Gastroesophageal sphincter (tissue), 4 donors: ENCODE data around the gene SLC39A11. TPM values are rescaled to one million over a fixed set of nuclear protein-coding genes. Genes with fewer than 3 reads are reported as not detected.

ENCODE experiments used
- ATAC-seq: fragments of 150-250 bp; one replicate; pipeline ENCODE4 v1.9.1; 2016; ENCODE audit warnings: mild to moderate bottlenecking, moderate library complexity
- H3K27ac ChIP-seq, 4 donors: fragments of 200-600 bp; sonication (generic) in 3 of 4; 1 replicate in 3 of 4; 2 replicates in 1 of 4; pipeline ENCODE4 v1.5.1; 2016 to 2019
- H3K27me3 ChIP-seq: fragments of 200-600 bp; sonication (generic); one replicate; pipeline ENCODE4 v1.5.1; 2019
- H3K36me3 ChIP-seq, 2 donors: fragments of 200-600 bp; sonication (generic); one replicate each; pipeline ENCODE4 v1.5.1; 2019; ENCODE audit warnings: control low read depth in 1 of 2
- H3K4me1 ChIP-seq, 3 donors: fragments of 200-600 bp; sonication (generic); 1 replicate in 2 of 3; 2 replicates in 1 of 3; pipeline ENCODE4 v1.5.1; 2016 to 2019; ENCODE audit warnings: control low read depth in 2 of 3
- H3K4me3 ChIP-seq, 2 donors: fragments of 200-600 bp; sonication (generic); one replicate each; pipeline ENCODE4 v1.5.1; 2019; ENCODE audit warnings: mild to moderate bottlenecking in 1 of 2, moderate library complexity in 1 of 2
- H3K9me3 ChIP-seq, 3 donors: fragments of 200-600 bp; sonication (generic); one replicate each; pipeline ENCODE4 v1.5.1; 2017 to 2019; ENCODE audit warnings: control low read depth in 2 of 3
- CTCF ChIP-seq, 4 experiments: fragments of 200-600 bp in 2 of 4; fragments of 450-650 bp in 2 of 4; sonication (generic) in 1 of 4; IDR thresholded peaks; one replicate each; pipeline ENCODE4 v1.5.1; 2017 to 2019; ENCODE audit warnings: antibody characterized with exemption in 4 of 4, mild to moderate bottlenecking in 2 of 4, moderate library complexity in 2 of 4
- EP300 ChIP-seq: sonication (generic); formaldehyde crosslinking; IDR thresholded peaks from one replicate; pipeline ENCODE4 v1.6.1; 2017; ENCODE audit warnings: antibody characterized with exemption, mild to moderate bottlenecking
- POLR2A ChIP-seq, 2 donors: fragments of 450-650 bp; IDR thresholded peaks; one replicate each; pipeline ENCODE4 v1.6.1; 2017; ENCODE audit warnings: antibody characterized with exemption in 2 of 2, mild to moderate bottlenecking in 2 of 2, moderate library complexity in 1 of 2
- POLR2AphosphoS5 ChIP-seq: sonication (generic); formaldehyde crosslinking; IDR thresholded peaks from one replicate; pipeline ENCODE4 v1.6.1; 2017; ENCODE audit warnings: antibody characterized with exemption
- WGBS, 2 donors: methylation state at CpG; one replicate each; pipeline ENCODE4 v1.1.5; 2018; ENCODE audit warnings: low coverage in 1 of 2; 5-methylcytosine and 5-hydroxymethylcytosine counted together
- total RNA-seq, 4 donors: library from RNA; depleted of rRNA; stranded (reverse); fragments of >200 nt; gene quantifications; one replicate each; pipeline ENCODE4 v1.1.0, GENCODE V29; 2016

Gene SLC39A11
- total RNA-seq, 4 donors from 2014 or later: 11.6 to 16.8 (median 14.5) TPM

DNA sequence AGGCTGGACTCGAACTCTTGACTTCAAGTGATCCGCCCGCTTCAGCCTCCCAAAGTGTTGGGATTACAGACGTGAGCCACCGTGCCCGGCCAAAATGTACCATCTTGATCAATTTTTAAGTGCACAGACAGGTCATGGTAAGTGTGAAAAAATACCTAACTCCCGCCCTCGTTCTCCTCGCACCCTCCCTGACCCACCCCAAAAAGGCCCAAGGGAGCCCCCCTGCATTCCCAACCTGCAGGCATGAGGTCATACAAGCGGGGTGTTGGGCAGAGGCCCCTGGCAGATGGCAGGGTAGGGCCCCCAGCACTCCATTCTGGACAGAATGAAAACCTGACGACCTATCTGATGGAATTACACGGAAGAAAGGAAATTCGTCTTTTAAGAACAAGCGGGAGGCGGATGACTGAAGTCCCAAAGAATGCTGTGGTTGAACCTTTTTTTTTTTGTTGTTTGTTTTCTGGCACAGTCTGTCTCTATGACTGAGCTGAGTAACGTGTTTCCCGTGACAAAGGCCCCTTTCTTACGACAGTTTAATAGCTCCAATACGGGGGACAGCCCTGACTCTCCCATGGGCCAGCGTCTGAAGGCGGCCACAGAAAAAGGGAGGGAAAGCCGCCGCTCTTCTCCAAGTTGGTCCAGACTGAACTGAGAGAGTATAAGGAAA is 376.4 kb downstream of the SLC39A11 start:
- Histone ChIP-seq H3K4me1 (no peaks in the 10 kb centered on the region), H3K27ac (no peak overlapping the region), H3K27me3 (no peaks in the 10 kb centered on the region), H3K9me3 (peaks cover 0 to 10% (median 0%) of the 10 kb centered on the region in 3 donors), H3K4me3 (no peak overlapping the region), H3K36me3 (peaks cover 0 to 10% of the 10 kb centered on the region in 2 donors)
- ATAC-seq: no peak
- TF ChIP-seq POLR2A (IDR thresholded peaks at IDR 0.05) (no peak), CTCF (IDR thresholded peaks at IDR 0.05) (no peak), EP300 (no peak), POLR2AphosphoS5 (no peak)
- 67 to 73% methylated on average over 10 to 14 of the region's 23 CpGs for WGBS, 2 donors

DNA sequence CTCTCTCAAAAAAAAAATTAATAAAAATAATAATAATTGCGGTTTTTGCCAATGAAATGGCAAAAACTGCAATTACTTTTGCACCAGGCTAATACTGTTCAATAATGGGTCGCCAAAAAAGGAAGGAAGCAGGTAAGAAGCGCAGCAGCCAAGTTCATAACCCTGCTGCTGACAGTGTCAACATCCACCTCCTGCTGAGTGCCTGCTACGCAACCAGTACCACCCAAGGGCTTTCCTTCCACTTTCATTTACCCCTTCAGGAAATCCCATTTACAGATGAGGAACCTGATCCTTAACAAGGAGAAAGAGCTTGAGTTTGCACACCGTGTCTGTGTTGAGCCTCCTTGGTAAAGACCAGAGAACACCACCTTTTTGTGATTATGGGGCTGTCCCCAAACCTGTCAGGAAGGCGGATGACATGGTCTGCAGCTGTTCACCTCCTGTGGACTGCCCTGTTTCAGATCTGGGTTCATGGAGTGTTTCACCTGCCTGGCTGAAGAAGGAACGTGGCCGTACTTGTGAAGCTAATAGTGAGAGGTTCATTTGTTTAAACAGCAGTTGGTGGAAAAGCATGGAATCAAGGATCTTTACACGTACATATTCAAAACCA is 378.0 kb downstream of the SLC39A11 start:
- peaks cover 0 to 23% (median 0%) of the 10 kb centered on the region in 3 donors for H3K9me3 ChIP-seq
- TF ChIP-seq CTCF (IDR thresholded peaks at IDR 0.05) (no peak), POLR2AphosphoS5 (no peak), EP300 (no peak), POLR2A (IDR thresholded peaks at IDR 0.05) (no peak)

DNA sequence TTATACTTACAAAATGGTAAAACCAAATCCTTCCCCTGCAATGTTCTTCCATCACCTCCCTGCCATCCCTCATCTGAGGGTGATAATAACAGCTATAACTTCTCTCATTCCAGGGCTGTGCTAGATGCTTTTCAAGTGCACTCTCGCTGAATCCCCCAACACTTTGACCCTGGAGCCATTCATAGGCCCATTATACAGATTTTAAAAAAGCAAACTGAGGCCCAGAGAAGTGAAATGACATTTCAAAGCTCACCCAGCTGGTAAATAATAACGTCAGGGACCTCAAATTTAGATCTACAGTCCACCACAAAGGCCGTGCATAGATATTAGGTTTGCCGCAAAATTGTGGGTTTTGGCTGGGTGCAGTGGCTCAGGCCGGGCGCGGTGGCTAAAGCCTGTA is 378.8 kb downstream of the SLC39A11 start:
- Histone ChIP-seq H3K9me3 (peaks cover 0 to 23% (median 0%) of the 10 kb centered on the region in 3 donors), H3K4me3 (no peak overlapping the region), H3K27me3 (no peaks in the 10 kb centered on the region), H3K27ac (no peak overlapping the region), H3K36me3 (peaks cover 0 to 13% of the 10 kb centered on the region in 2 donors), H3K4me1 (no peaks in the 10 kb centered on the region)
- 81 to 95% methylated on average over 3 to 7 of the region's 7 CpGs for WGBS, 2 donors
- no peak for ATAC-seq
- TF ChIP-seq CTCF (IDR thresholded peaks at IDR 0.05) (no peak), POLR2AphosphoS5 (no peak), EP300 (no peak), POLR2A (IDR thresholded peaks at IDR 0.05) (no peak)

More for the DNA sequence above, 378.0 kb downstream of the SLC39A11 start:
- no peaks in the 10 kb centered on the region for H3K27me3 ChIP-seq
- no peak overlapping the region for H3K27ac ChIP-seq
- H3K36me3 ChIP-seq: peaks cover 0 to 13% of the 10 kb centered on the region in 2 donors
- ATAC-seq: no peak
- 68 to 85% methylated on average over 3 to 8 of the region's 9 CpGs for WGBS, 2 donors
- H3K4me3 ChIP-seq: no peak overlapping the region
- no peaks in the 10 kb centered on the region for H3K4me1 ChIP-seq

DNA sequence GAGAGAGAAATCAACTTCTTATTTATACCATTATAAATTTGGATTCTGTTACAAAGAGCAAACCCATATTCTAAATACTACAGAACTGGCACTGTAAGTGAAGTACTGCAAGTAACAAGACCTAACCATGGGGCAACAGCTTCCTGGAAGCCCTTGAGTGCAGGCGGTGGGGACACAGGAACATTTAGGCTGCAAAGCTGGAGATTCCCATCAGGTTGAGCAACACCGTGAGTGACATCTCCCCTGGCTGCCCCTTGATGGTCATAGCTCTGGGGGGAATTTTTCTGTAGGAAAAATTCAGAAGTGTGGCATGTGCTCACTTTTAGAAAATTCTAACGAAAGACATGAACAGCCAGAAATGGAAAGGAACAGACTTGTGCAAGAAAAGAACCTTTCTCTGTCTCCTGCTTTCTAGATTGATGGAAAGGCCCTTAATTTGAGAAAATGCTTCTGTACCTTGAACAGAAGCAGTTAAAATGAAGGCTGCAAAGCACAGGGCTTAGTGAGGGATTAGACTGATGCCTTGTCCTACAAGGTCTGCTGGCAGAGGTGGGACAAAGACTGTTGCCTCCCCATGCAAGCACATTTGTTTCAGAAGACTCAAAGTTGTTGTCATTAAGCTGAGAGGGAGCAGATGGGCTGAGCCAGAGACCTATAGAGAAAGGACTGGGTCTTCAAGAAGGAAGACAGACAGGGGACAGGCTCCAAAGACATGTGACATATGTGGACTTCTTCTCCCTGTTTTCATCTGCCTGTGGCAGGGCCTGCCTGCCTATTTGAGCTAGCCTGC is 380.8 kb downstream of the SLC39A11 start:
- no peak for ATAC-seq
- H3K27me3 ChIP-seq: no peaks in the 10 kb centered on the region
- TF ChIP-seq POLR2A (IDR thresholded peaks at IDR 0.05): no peak
- TF ChIP-seq EP300: no peak
- no peak for TF ChIP-seq CTCF (IDR thresholded peaks at IDR 0.05)
- no peak for TF ChIP-seq POLR2AphosphoS5
- peaks cover 0 to 13% of the 10 kb centered on the region in 2 donors for H3K36me3 ChIP-seq
- no peak overlapping the region for H3K4me3 ChIP-seq
- H3K27ac ChIP-seq: no peak overlapping the region
- H3K4me1 ChIP-seq: no peaks in the 10 kb centered on the region
- WGBS, 2 donors: 88 to 100% methylated on average over 2 of the region's 3 CpGs
- peaks cover 0 to 38% (median 0%) of the 10 kb centered on the region in 3 donors for H3K9me3 ChIP-seq
